Superior temporal gyrus (tissue), 1 donor: ENCODE data around the gene FRMD5.

ENCODE experiments used
- DNase-seq: peaks from one replicate; pipeline ENCODE4 v3.0.0-alpha.2; 2016; ENCODE audit errors: extremely low spot score

FRMD5 gene

GRCh38 chr15:43930079-43930478, 265.0 kb downstream of the FRMD5 start:
- DNase-seq: no peak

- no peak for DNase-seq
These were observed 266.9 kb downstream of the FRMD5 start for GRCh38 chr15:43928152-43928551.

DNA sequence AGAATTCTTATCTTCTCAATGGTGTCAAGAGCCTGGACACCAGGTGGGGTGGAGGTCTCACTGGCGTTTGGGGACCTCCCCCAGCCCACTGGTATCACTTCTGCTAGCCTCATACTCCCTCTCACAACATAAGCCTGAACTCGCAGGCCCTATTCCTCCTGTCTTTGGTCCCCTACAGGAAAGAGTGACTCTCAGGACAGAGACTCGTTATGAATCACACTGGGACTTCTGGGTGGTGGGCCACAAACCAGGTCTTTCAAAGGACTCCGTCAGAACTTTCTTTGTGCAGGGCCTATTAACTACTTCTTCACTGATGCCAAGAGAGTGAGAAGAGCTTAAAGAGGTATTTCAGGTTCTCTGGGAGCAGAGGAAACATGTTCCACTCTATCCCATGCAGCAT, 267.9 kb downstream of the FRMD5 start:
- no peak for DNase-seq

- no peak for DNase-seq
These were observed 271.5 kb downstream of the FRMD5 start for GRCh38 chr15:43923553-43923952.

DNA sequence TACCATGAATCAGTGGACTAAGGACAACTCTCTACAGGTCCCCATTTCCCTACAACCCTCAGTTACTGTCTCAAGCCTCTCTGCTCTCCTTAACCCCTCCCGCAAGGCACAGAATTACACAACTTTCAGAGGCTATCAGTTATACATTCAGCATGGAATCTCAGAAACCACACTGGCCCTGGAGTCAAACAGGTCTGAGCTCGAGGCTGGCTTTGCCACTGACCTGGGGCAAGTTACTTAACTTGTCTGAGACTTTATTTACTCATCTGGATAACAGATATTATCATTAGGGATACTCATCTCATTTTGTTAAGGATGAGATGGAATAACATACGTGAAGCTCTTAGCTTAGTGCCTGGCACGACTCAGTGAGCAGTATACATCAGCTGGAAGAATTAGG, 273.1 kb downstream of the FRMD5 start:
- no peak for DNase-seq

DNA sequence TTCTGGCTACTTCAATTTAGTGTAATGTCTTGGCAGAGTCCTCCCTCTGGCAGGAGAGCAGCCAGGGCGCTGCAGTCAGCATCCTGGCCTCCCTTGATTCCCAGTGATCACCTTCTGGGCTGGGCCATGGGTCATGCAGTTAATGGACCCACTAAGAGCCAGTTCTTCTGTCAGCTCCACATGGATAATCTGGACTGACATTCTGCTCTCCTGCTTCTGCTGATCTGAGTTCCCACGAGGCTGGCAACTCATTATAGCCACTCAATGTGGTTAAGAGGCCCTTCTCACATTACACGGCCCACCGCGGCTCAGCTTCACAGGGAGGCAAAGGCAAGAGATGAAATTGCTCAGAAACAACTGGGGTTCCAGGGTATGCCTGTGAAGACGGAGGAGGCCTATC, 274.3 kb downstream of the FRMD5 start:
- DNase-seq: no peak

DNA sequence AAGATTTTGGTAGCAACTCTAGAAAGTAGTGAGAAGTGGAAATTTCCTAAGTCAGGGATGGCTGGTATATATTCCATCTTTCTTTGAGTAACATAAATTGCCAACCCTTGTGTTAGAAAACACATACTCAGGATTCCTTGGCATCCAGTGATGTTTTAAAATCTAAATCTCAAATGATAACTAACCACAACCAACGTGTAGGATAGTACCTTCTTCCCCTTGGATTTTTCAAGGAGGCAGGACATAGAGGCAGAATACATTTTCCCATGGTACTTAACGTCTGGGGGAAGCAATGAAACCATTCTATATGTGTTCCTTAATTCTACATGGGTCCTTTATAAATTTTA, 274.8 kb downstream of the FRMD5 start:
- DNase-seq: peak; percentile 60

GRCh38 chr15:43919540-43920253, 275.4 kb downstream of the FRMD5 start:
- peak; percentile 65 for DNase-seq

- no peak for DNase-seq
These were observed 276.4 kb downstream of the FRMD5 start for GRCh38 chr15:43918717-43919116.

DNA sequence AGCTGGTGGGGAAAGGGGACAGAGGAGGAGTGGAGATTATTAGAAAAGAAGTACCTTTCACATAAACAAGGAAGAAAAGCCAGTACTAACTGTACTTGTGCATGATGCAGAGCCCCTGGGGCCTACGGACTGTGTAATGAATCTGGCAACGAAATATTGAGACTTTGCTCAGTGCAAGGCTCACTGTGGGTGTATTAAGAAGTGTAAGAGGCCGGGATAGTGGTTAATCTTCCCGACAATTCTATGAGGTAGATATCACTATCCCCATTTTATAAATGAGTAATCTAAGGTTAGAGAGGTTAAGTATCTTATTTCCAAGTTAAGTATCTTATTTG, 278.8 kb downstream of the FRMD5 start:
- DNase-seq: no peak

DNA sequence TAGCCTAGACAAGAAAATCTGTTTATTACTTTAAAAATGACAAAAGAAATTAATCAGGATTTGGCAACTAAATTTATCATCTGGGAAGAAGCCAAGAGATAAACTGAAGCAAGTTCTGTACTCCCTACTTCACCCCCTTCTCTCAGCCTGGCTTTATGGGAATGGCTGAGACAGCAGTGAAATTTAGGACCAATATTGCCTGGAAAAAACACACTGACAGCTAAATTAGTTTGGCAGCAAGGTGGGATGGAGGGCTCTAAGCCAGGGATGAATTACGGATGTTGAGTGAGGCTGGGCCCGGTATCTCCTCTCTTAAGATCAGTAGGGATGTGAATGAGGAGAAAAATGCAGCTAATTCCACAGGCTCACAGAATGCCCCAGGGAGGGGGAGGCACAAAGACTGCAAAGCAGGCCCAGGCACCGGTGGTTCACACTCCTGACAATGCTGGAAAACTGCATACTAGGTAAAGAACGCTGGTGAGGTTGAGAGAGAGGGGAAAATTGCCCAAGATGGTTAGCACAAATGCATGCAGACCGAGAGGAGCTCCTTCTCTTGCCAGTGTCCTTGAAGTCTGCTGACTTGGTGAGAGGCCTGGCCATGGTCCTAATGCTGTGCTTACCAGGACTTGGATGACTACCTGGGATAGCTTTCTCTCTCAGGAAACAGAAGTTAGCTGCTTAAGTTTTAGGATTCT, 279.3 kb downstream of the FRMD5 start:
- no peak for DNase-seq

DNA sequence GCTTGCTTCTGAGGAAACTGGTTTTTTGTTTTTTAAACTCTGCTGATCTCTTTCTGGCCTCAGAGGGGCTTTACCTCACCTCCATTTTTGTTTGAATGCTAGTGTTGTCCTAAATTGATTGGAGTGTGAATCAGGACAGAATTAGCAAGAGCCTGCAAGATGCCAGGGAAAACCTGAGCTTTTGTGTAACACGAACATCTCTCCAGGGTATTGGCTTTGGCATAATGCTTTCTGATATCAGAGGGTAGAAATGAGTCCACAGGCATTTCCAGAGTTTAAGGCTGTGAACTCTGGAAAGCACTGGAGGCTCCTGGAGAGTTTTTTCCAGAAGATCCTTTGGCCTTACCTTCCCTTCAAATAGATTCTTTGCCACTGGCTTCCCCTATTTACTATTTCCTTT, 281.1 kb downstream of the FRMD5 start:
- DNase-seq: no peak

GRCh38 chr15:43913026-43913780, 281.9 kb downstream of the FRMD5 start:
- peak; percentile 67 for DNase-seq

GRCh38 chr15:43912208-43912607, 282.9 kb downstream of the FRMD5 start:
- no peak for DNase-seq

DNA sequence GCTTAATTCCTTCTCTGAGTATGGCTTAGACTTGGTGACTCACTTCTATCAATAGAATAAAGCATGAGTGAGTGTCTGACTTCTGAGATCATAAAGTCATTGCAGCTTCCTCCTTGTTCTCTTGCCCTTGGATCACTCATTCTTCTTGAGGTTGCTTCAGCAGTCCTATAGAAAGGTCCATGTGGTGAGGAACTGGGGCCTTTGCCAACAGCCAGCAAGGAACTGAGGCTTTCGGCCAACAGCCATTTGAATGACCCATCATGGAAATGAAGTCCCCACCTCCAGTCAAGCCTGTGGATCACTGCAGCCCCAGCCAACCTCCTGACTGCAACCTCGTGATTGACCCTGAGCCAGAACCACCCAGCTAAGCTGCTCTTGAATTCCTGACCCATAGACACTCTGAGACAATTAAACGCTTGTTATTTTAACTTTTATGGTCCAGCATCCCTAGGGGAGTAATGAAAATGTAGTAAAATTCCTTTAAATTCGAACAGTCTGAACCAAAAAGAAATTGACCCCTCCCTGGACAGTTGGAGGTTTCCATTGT, 283.8 kb downstream of the FRMD5 start:
- DNase-seq: peak; percentile 75

DNA sequence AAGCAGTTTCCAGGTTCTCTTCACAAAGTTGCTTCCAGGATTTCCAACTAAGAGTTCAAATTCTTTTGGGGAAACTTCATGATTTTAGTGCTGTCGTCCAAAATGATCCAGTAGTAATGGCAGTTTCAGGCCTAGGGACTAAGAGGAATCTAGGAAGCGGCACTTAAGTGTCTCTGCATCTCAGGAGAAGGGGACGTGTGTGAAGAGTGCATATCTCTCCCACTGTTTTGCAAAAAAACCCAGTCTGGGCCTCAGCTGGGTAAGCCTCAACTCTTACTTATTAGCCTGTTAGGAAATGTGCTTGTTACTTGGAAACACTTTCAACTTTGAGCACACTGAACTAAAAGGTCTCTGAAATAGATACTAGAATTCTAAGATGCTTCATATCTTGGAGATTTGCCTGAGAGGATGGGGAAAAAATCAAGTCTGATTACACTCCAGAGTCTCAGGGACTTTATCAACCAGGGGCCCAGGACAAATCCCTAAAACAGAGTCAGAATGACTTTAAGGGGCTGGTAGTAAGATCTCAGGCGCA, 286.5 kb downstream of the FRMD5 start:
- no peak for DNase-seq

- DNase-seq: no peak
These were observed 289.3 kb downstream of the FRMD5 start for GRCh38 chr15:43905755-43906154.

DNA sequence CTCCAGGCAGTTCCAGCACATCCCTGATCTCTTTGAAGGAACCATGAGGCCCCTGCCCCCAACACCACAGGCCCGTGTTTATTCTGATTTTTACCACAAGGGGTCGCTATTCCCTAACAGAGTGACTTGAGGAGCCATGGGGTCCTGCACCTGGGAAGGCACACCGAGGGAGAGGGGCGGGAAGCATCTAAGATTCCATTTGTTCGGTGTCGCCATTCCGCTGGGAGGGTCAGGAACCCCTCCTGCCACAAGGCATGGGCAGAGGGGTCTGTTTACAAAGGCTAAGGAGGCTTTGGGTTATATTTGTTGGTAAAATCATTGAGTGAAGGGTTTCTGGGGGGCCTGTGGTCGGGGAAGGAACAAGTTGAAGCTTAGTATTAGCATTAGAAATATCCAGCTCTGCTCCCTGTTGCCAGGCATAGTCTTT, 291.2 kb downstream of the FRMD5 start:
- peak; percentile 86 for DNase-seq

DNA sequence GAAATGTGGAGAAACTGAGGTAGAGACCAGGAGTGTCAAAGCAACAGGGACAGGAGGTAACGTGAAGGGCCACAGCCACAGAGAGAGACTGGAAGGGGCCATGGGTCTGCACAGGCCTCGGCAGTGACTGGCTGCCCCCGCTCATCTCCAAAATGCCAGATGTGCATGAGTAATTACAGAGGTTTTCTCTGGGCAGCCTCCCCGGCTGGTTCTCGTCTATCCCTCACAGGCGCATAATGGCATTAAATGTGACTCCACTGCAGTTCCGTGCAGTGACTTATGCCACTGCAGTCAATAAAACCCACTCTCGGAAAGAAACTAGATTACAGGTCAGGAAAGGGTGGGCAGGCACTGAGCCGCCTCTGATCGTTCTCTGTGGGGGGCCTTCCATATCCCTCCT, 293.6 kb downstream of the FRMD5 start:
- no peak for DNase-seq

DNA sequence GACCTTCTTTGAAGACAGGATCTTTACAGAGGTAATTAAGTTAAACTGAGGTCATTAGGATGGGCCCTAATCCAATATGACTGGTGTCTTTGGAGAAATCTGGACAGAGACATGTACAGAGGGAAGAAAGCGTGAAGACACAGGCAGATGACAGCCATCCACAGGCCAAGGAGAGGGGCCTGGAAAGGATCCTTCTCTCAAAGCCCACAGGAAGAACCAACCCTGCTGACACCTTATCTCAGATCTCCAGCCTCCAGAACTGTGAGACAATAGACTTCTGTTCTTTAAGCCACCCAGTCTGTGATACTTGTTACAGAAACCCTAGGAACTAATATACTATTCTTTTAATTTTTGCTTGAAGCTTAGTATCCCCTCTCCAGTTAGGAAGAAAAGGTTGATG, 294.1 kb downstream of the FRMD5 start:
- DNase-seq: no peak

DNA sequence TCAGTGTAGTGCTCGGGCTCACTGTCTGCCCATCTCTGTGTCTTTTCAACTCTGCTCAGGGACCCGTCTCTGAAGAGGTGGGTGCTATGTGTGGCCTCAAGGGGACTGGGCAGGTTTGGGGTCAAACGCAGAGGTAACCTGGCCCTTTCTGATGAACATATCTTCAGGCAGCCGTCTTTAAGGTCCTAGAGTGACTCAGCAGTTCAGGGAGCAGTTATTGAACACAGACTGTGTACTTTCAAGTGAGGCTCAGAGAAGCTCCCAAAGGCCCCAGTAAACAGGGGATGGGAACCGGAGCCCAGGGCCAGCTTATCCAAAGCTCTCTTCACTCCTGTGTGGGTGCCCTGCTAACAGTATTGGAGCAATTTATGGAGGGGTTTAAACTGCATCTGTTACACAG, 295.1 kb downstream of the FRMD5 start:
- DNase-seq: no peak

GRCh38 chr15:43898891-43899290, 296.2 kb downstream of the FRMD5 start:
- no peak for DNase-seq

DNA sequence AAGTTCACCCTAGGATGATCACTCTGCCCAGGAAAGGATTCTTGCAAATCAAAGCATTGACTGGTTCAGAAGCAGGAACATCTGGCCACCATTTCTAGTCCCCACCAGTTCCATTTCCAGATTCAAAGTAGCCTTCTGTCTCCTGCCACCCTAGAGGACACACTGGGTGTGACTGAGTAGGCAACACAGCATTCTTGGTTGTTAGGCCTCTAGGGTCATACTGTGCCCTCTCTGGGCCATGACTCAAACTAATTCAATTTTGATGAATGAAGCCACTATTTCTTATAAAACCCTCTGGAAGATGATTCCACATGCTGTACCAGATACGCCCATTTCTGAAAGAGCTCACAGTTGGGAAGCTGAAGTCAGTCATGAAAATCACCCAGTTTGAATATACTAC, 298.5 kb downstream of the FRMD5 start:
- no peak for DNase-seq
